Activated T-helper 1 cell treated with anti-CD3 and anti-CD28 coated beads, Interleukin-2, amount 50 U/mL, for 16 hours (primary cell): ENCODE data around the gene PTCSC3.

Experiments used
- DNase-seq, 2 donors: peaks; one replicate each; pipeline ENCODE4 v3.0.0-alpha.2; 2020; ENCODE audit warnings: low read depth in 1 of 2, low spot score in 1 of 2

PTCSC3 gene

DNA sequence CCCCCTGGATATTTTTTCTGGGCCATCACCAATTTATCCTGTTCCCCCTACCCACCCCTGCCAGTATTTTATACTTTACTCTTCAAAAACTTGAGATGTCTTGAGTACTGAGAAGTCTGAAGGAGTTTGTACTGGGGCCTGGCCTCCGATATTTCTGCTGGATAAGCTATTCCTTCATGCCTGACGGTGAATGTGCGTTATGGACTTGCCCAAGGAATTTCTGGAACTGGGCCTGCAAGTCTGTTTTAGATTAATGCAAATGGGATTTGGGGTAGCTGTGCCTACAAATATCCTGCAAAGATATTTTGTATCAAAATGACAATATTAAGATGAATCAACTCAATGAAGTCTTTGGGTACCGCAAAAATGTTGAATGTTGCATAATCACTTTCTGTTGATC, at the start of gene PTCSC3:
Gene PTCSC3, minus strand, starts transcription at position 199 of the 400 bp plus-strand sequence.
- no peak for DNase-seq

GRCh38 chr14:36226164-36226563, 49.6 kb upstream of the PTCSC3 start:
- no peak for DNase-seq

- no peak for DNase-seq
These were observed 47.7 kb upstream of the PTCSC3 start for GRCh38 chr14:36224176-36224575.

- no peak for DNase-seq
These were observed 47.0 kb upstream of the PTCSC3 start for GRCh38 chr14:36223558-36223957.

DNA sequence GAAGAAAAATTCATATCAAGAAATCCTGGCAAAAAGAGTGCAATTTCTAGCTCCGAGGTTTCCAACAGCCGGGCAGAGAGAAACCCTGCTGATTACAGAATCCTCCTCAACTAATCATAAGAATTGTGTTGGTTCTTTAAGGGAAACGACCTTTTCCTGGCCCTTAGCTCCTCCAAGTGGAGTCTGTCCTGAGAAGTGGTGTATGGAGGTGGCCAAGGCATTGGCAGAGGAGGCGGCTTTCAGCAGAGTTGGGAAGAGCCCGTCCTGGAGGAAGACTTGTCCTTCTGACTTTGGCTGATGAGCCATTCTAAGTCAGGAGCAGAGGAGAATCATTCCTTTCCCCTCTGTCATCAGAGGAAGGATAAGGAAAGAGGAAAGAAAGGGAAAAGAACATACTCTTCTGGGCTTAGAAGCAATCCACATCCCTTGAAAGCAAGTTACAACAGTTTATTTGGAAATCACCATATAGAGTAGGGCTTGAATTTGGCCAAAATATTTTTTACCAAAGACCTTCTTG, 46.5 kb upstream of the PTCSC3 start:
- no peak for DNase-seq

GRCh38 chr14:36222337-36222736, 45.8 kb upstream of the PTCSC3 start:
- DNase-seq, result no peak

GRCh38 chr14:36221112-36221511, 44.6 kb upstream of the PTCSC3 start:
- no peak for DNase-seq

GRCh38 chr14:36217732-36218131, 41.2 kb upstream of the PTCSC3 start:
- no peak for DNase-seq

DNA sequence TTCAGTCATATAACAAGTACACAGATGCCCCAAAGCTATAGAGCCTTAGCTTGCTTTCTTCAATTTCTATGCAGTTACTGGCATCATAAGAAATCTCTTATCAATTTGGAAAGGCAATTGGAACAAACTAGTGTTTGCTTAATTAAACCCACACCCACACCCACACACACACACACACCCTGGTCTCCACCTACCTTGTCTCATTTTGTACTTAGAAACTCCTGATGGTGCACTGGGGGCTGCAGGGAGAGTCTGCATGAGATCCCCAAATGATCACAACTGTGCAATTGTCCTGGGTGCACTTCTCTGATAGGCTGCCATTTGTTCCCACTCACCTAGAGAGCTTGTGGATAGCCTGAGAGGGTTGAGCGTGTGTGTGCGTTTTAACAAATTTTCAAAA, 40.5 kb upstream of the PTCSC3 start:
- DNase-seq, result no peak

GRCh38 chr14:36215217-36215598, 38.7 kb upstream of the PTCSC3 start:
- DNase-seq, result no peak

DNA sequence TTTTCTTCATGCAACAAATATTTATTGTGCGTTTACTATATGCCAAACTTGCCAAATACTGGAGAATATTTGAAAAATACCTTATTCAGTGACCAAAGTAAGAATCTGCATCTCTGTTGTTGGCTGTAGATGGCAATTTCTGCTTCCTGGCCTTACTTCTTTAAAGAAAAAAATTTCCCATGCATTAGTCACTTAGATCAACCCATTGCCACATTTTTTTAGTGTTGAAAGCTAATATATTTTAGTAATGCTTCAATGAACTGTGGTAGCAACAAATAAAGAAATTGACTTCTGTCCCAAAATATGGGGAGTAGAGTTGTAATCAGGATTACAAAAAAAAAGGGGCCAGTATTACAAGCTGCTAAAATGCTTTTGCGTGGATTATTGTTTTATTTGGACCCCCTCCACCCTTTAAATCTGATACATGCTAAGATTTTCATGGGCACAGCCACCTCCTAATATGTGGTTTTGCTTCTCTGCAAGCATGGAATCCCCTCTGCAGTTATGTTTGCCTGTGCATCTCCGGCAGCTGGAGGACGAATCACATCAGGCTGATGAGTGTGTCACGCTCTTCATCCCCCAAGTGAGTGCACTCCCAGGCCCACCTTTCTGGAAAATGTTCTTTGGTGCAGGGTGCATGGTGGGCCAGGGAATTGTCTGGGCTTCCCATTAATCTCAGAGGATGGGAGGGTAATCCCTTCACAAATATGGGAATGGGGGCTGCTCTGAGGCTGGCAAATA, 38.1 kb upstream of the PTCSC3 start:
- DNase-seq, result no peak

DNA sequence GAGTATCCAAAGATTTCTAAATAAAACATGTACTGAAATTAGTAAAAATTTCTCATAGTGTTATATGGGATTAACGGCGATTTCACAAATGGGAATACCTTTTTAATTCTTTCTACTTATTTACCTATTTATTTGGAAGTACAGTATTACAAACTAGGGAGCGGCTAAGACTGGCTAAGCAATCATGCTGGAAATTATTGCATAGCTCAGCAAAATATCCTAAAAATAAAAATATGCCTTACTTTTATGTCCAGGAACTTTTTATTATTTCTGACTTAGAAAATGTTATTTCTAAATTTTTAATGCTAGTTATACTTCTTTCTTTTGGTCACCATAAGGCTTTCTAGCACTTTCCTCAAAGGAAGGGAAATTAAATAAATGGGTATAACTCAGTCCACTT, 36.5 kb upstream of the PTCSC3 start:
- DNase-seq, result no peak

DNA sequence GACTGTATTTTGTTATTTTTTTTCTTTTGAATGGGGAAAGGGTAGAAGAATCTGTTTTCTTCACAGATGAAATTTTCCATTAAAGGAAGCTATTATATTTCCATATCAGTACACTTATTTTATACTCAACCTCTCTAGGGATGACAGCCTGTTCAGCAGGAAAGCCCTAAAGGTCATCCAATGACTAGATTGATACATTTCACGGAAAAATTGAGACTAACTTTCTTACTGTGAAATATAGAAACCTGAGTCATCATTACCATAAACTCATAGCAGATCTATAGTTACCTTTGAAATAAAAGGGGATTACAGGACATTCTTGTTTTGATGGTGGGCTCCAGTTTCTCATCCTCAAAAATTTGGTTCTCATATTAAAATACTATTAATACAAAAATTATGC, 36.1 kb upstream of the PTCSC3 start:
- no peak for DNase-seq

GRCh38 chr14:36208690-36209278, 32.3 kb upstream of the PTCSC3 start:
- DNase-seq, result no peak

GRCh38 chr14:36207500-36207899, 31.0 kb upstream of the PTCSC3 start:
- no peak for DNase-seq

DNA sequence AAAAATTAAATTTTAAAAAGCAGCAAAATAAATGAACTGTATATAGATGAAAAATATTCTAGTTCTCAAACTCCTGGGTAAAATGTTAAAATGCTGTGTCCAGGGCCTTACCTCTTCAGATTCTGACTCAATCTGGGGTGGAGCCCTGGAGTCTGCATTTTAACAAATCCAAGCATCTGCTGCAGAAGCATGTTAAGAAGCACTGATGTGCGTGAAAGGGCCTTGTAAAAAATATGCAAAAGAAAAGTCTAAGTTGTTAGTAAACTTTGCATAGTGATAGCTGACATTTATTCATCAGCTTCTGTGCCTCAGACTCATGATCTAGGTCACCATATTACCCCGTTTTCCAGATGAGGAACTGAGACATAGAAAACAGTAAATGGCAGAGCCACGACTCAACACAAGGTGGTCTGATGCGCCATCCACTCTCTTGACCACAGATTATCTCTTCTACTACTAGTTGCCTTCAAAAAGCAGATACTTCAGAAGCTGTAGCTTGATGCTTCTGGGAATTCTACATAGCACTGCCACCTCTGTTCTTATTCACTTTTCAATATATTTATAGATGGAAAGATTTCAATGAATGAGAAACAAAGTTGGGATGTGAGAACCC, 28.0 kb upstream of the PTCSC3 start:
- DNase-seq, result no peak

DNA sequence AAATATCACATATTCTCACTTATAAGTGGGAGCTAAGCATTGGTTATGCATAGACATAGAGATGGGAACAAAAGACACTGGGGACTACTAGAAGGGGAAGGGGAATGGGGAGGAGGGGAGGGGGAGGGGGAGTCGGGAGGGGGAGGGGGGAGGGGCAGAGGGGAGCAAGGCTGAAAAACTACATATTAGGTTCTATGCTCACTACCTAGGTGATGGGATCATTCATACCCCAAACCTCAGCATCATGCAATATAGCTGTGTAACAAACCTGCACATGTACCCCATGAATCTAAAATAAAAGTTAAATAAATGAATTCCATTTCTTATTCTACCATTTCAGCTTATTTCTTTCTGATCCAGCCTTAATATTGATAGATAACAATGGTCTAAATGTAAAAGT, 21.9 kb upstream of the PTCSC3 start:
- DNase-seq, result no peak

- DNase-seq, result no peak
These were observed 18.1 kb upstream of the PTCSC3 start for GRCh38 chr14:36194663-36195062.

GRCh38 chr14:36192530-36192929, 16.0 kb upstream of the PTCSC3 start:
- DNase-seq, result no peak

GRCh38 chr14:36183402-36183801, 6.9 kb upstream of the PTCSC3 start:
- no peak for DNase-seq

- DNase-seq, result no peak
These were observed 4.9 kb upstream of the PTCSC3 start for GRCh38 chr14:36181417-36181816.

- DNase-seq, result no peak
These were observed 967 bp upstream of the PTCSC3 start for GRCh38 chr14:36177489-36177888.
